Activated CD4-positive, alpha-beta memory T cell treated with anti-CD3 and anti-CD28 coated beads, Interleukin-2, amount 10 ng/mL, durations not matched to agents 7 days and 5 days (primary cell): ENCODE data around the gene RPL37. TPM values are rescaled to one million over a fixed set of nuclear protein-coding genes. Genes with fewer than 3 reads are reported as not detected.
"Not testable (repeated sequence)": the region's sequence is repeated elsewhere in the genome, so short reads cannot be mapped to it uniquely, and the experiment has no call there.

Experiments
- CTCF ChIA-PET: fragments of 350-600 bp; sonication (Branson Sonifier 250); formaldehyde crosslinking; loops from one replicate; lab custom pipeline; 2021; ENCODE audit warnings: antibody characterized with exemption, inconsistent platforms; lab: Charles Lee
- POLR2A ChIA-PET: fragments of 350-600 bp; sonication (Branson Sonifier 250); formaldehyde crosslinking; loops from one replicate; lab custom pipeline; 2021; ENCODE audit warnings: antibody characterized with exemption; lab: Charles Lee
- DNase-seq: peaks from one replicate; pipeline ENCODE4 v3.0.0-alpha.2; 2020
- H3K27ac Mint-ChIP-seq: one replicate; pipeline ENCODE4 v1.8.0; 2021; ENCODE audit warnings: mild to moderate bottlenecking, mixed read lengths
- H3K27me3 Mint-ChIP-seq: one replicate; pipeline ENCODE4 v1.8.0; 2021; ENCODE audit warnings: mixed read lengths
- H3K36me3 Mint-ChIP-seq: one replicate; pipeline ENCODE4 v1.8.0; 2021; ENCODE audit warnings: low read depth, mixed read lengths
- H3K4me1 Mint-ChIP-seq: one replicate; pipeline ENCODE4 v1.8.0; 2021; ENCODE audit warnings: mixed read lengths
- H3K4me3 Mint-ChIP-seq: one replicate; pipeline ENCODE4 v1.8.0; 2021; ENCODE audit warnings: mild to moderate bottlenecking, mixed read lengths
- H3K9me3 Mint-ChIP-seq: one replicate; pipeline ENCODE4 v1.8.0; 2021; ENCODE audit warnings: mixed read lengths
- total RNA-seq, 2 experiments: library from RNA; stranded (reverse); gene quantifications; one replicate each; pipeline ENCODE4 v1.2.3, GENCODE V29; 2021

RPL37 gene
- total RNA-seq, 2 experiments from 2014 or later = 1,494 to 1,565 TPM

DNA sequence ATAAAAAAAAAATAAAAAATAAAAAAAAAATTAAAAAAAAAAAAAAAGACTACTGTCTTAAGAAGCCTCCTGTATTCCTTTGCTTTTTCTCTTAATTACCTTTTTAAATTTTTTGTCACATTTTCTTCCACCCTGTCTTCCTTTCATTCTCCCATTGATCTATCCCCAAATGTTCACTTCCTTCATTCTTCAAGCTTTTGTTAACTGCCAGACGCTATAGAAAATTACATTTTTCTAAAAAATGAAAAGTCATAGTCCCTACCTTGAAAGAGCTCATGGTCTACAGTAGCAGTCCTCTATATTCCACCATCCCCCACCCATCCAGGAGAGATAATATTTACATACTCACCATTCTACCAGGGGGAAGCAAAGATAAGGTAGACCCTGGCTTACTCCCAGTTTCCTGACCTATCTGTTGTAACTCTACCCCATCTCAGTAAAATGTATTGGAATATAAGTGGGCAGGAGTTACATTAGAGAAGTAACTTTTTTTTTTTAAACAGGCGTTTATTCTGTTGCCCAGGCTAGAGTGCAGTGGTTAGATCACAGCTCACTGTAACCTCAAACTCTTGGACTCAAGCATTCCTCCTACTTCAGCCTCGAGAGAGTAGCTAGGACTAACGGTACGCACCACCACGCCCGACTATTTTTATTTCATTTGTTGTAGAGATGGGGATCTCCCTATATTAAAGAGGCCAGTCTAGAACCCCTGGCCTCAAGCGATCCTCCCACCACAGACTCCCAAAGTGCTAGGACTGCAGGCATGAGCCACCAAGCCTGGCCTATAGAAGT, 33.1 kb downstream of the RPL37 start:
- H3K27me3 Mint-ChIP-seq = peaks cover 9% of the 10 kb centered on the region
- H3K4me1 Mint-ChIP-seq = peaks cover 12% of the 10 kb centered on the region
- CTCF ChIA-PET = interaction anchor here (0.7 to 1.4 kb wide), 3 partner anchors 31 to 811 kb away, joined by 3 read pairs; no protein-coding TSS in a partner anchor
- no peak for DNase-seq
- POLR2A ChIA-PET = interaction anchor here (0.6 to 0.8 kb wide), 2 partner anchors 14 to 33 kb away, joined by 3 read pairs; partner anchors contain the start of gene RPL37
- H3K27ac Mint-ChIP-seq = no peak overlapping the region
- H3K36me3 Mint-ChIP-seq = no peaks in the 10 kb centered on the region
- no peaks in the 10 kb centered on the region for H3K9me3 Mint-ChIP-seq
- no peak overlapping the region for H3K4me3 Mint-ChIP-seq

- peaks cover 35% of the 10 kb centered on the region for H3K4me1 Mint-ChIP-seq
- POLR2A ChIA-PET = interaction anchor here (1.1 to 2.3 kb wide), 4 partner anchors 9 to 43 kb away, joined by 5 to 14 read pairs (median 10); partner anchors contain the start of genes RPL37 and TTC33
- no peaks in the 10 kb centered on the region for H3K9me3 Mint-ChIP-seq
- peaks cover 22% of the 10 kb centered on the region for H3K36me3 Mint-ChIP-seq
- H3K27me3 Mint-ChIP-seq = peaks cover 7% of the 10 kb centered on the region
- H3K27ac Mint-ChIP-seq = no peak overlapping the region
- CTCF ChIA-PET = interaction anchor here (0.9 to 1.5 kb wide), 2 partner anchors 38 to 47 kb away, joined by 4 to 5 read pairs; no protein-coding TSS in a partner anchor
- H3K4me3 Mint-ChIP-seq = peak overlapping the region; percentile 81
- DNase-seq = no peak
These were observed 35.8 kb downstream of the RPL37 start for GRCh38 chr5:40799258-40799657.

- ChIA-PET POLR2A (interaction anchor here (1.1 to 2.7 kb wide), 6 partner anchors 9 to 43 kb away, joined by 3 to 14 read pairs (median 8); partner anchors contain the start of genes RPL37 and TTC33), CTCF (interaction anchor here (0.9 to 1.5 kb wide), 2 partner anchors 37 to 47 kb away, joined by 4 to 5 read pairs; no protein-coding TSS in a partner anchor)
- Mint-ChIP-seq H3K9me3 (no peaks in the 10 kb centered on the region), H3K4me3 (peak overlapping the region; percentile 81), H3K36me3 (peaks cover 26% of the 10 kb centered on the region), H3K27me3 (peaks cover 7% of the 10 kb centered on the region), H3K4me1 (peaks cover 38% of the 10 kb centered on the region), H3K27ac (peak overlapping the region; percentile 70)
- no peak for DNase-seq
These were observed 36.2 kb downstream of the RPL37 start for GRCh38 chr5:40798801-40799210.

DNA sequence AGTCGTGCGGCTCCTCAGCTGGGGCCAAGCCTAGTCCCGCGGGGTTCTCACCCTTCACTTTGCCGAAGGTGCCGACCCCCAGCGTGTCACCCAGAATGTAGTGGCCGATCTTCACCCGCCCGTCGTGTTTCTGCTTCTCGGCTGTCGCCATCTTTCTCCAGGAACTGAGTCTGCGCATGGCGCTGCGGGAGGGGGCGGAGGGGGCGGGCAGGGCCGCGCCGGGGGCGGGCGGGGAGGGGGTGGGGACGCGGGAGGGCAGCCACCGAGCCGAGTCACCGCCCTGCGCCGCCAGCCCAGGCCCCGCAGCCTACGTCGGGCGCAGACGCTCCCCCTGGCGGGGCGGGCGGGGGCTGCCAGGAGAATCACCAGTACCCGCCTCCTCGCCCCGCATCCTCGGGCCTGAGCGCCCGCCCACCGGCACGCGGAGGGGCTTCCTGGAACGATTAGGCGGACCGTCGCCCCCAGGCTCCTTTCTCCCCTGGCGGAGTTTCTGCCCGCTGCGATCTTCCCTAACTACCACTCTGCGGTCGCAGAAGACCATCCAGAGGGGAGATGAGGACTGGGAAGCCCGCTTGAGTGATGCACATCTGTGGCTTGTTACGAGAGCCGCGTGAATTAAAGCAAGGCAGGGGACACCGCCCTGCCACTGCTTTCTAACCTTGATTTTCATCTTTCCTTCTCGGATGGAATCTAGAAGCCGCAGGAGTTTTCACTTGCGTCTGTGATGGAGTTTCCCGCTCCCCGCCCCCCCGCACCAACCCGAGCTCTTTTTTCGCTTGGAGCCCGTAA, 36.8 kb downstream of the RPL37 start, which contains the start of gene PRKAA1:
PRKAA1 (minus strand) TSS at position 363 of the 789 bp plus-strand sequence; CDS start at position 178, 185 bp downstream.
- CTCF ChIA-PET = interaction anchor here (0.9 to 1.5 kb wide), 3 partner anchors 37 to 46 kb away, joined by 3 to 5 read pairs (median 4); partner anchors contain the start of gene CARD6
- peaks cover 31% of the 10 kb centered on the region for H3K36me3 Mint-ChIP-seq

DNA sequence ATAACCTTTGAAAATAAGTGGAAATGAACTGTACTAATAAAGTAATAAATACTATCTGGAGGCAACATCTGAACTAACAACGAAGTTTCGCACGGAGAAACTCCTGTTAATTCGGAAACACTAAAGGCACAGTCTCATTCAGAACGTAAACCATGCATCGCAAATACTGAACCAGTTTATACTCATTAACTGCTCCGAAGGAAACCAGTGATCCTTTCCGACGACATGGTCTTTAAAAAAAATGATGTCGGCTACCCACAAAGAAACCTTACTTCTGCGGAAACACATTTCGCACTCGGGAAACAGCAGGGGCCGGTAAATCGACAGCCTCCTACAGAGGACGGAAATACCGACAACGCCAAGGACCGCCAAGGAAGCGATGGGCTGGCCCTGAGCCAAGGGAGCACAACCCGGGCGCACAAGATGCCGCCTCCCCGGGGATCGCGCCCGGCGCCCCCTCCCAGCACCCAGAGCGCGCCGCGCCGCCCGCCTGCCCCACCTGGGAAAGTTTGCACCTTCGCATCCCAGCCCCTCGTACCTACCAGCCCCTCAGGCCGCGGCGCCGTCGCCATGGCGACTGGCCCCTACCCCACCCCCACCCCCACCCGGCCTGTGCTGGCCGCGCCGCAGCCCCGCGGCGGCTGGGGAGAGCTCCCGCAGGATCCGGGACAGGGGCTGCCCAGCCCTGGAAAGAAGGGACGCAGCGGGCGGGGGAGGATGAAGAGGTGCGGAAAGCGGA, 37.6 kb downstream of the RPL37 start:
- ChIA-PET POLR2A (interaction anchor here (0.6 to 2.7 kb wide), 9 partner anchors 9 to 44 kb away, joined by 3 to 14 read pairs (median 5); partner anchors contain the start of genes CARD6, RPL37 and TTC33), CTCF (interaction anchor here (1.1 to 1.5 kb wide), 2 partner anchors 36 to 44 kb away, joined by 3 to 4 read pairs; partner anchors contain the start of gene CARD6)
- H3K27me3 Mint-ChIP-seq = peaks cover 7% of the 10 kb centered on the region

More for the DNA sequence above, 36.8 kb downstream of the RPL37 start, which contains the start of gene PRKAA1:
- peak; percentile 91 for DNase-seq
- Mint-ChIP-seq H3K9me3 (no peaks in the 10 kb centered on the region), H3K27me3 (peaks cover 7% of the 10 kb centered on the region), H3K4me1 (peaks cover 43% of the 10 kb centered on the region), H3K27ac (peak within 1 kb of the TSS; percentile 82), H3K4me3 (peak within 1 kb of the TSS; percentile 81)
- POLR2A ChIA-PET = interaction anchor here (0.6 to 2.7 kb wide), 9 partner anchors 10 to 43 kb away, joined by 3 to 14 read pairs (median 5); partner anchors contain the start of genes CARD6, RPL37 and TTC33

GRCh38 chr5:40796487-40796889, 38.5 kb downstream of the RPL37 start:
- Mint-ChIP-seq H3K27me3 (peaks cover 7% of the 10 kb centered on the region), H3K4me3 (peak overlapping the region; percentile 81), H3K27ac (no peak overlapping the region), H3K4me1 (peaks cover 43% of the 10 kb centered on the region), H3K36me3 (peaks cover 34% of the 10 kb centered on the region), H3K9me3 (no peaks in the 10 kb centered on the region)
- ChIA-PET CTCF (no interaction called here), POLR2A (interaction anchor here (1.3 to 2.7 kb wide), 4 partner anchors 8 to 45 kb away, joined by 4 to 7 read pairs (median 5); partner anchors contain the start of gene CARD6)
- DNase-seq = no peak

More for the DNA sequence above, 37.6 kb downstream of the RPL37 start:
- Mint-ChIP-seq H3K4me1 (peaks cover 43% of the 10 kb centered on the region), H3K27ac (peak overlapping the region; percentile 82), H3K9me3 (no peaks in the 10 kb centered on the region), H3K36me3 (peaks cover 34% of the 10 kb centered on the region), H3K4me3 (peak overlapping the region; percentile 81)
- DNase-seq = peak; percentile 77

- peaks cover 38% of the 10 kb centered on the region for H3K36me3 Mint-ChIP-seq
- CTCF ChIA-PET = not testable (repeated sequence)
These were observed 40.1 kb downstream of the RPL37 start for GRCh38 chr5:40794877-40795276.

DNA sequence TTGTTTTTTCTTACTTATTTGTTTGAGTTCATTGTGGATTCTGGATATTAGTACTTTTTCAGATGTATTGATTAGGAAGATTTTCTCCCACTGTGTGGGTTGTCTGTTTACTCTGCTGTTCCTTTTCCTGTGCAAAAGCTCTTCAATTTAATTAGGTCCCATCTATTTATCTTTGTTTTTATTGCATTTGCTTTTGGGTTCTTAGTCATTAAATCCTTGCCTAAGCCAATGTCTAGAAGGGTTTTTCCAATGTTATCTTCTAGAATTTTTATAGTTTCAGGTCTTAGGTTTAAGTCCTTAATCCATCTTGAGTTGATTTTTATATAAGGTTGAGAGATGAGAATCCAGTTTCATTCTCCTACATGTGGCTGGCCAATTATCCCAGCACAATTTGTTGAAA, 40.7 kb downstream of the RPL37 start:
- Mint-ChIP-seq H3K4me1 (peaks cover 47% of the 10 kb centered on the region), H3K36me3 (peaks cover 41% of the 10 kb centered on the region)
- H3K27ac Mint-ChIP-seq, DNase-seq, POLR2A ChIA-PET, H3K9me3 Mint-ChIP-seq, H3K4me3 Mint-ChIP-seq, CTCF ChIA-PET, H3K27me3 Mint-ChIP-seq: not testable (repeated sequence)

More at GRCh38 chr5:40794877-40795276, 40.1 kb downstream of the RPL37 start:
- POLR2A ChIA-PET, DNase-seq, H3K4me3 Mint-ChIP-seq, H3K27ac Mint-ChIP-seq, H3K27me3 Mint-ChIP-seq, H3K9me3 Mint-ChIP-seq: not testable (repeated sequence)
- peaks cover 48% of the 10 kb centered on the region for H3K4me1 Mint-ChIP-seq

- H3K27me3 Mint-ChIP-seq = not testable (repeated sequence)
These were observed 42.3 kb downstream of the RPL37 start for GRCh38 chr5:40792691-40793090.

GRCh38 chr5:40791715-40792139, 43.3 kb downstream of the RPL37 start:
- ChIA-PET CTCF (no interaction called here), POLR2A (no interaction called here)
- H3K4me3 Mint-ChIP-seq = no peak overlapping the region
- H3K9me3 Mint-ChIP-seq = peaks cover 5% of the 10 kb centered on the region
- no peaks in the 10 kb centered on the region for H3K27me3 Mint-ChIP-seq
- peaks cover 59% of the 10 kb centered on the region for H3K36me3 Mint-ChIP-seq
- H3K27ac Mint-ChIP-seq = no peak overlapping the region
- DNase-seq = no peak
- H3K4me1 Mint-ChIP-seq = peaks cover 36% of the 10 kb centered on the region

More at GRCh38 chr5:40792691-40793090, 42.3 kb downstream of the RPL37 start:
- Mint-ChIP-seq H3K36me3 (peaks cover 56% of the 10 kb centered on the region), H3K4me1 (peaks cover 40% of the 10 kb centered on the region)
- DNase-seq, CTCF ChIA-PET, H3K4me3 Mint-ChIP-seq, POLR2A ChIA-PET, H3K9me3 Mint-ChIP-seq, H3K27ac Mint-ChIP-seq: not testable (repeated sequence)

DNA sequence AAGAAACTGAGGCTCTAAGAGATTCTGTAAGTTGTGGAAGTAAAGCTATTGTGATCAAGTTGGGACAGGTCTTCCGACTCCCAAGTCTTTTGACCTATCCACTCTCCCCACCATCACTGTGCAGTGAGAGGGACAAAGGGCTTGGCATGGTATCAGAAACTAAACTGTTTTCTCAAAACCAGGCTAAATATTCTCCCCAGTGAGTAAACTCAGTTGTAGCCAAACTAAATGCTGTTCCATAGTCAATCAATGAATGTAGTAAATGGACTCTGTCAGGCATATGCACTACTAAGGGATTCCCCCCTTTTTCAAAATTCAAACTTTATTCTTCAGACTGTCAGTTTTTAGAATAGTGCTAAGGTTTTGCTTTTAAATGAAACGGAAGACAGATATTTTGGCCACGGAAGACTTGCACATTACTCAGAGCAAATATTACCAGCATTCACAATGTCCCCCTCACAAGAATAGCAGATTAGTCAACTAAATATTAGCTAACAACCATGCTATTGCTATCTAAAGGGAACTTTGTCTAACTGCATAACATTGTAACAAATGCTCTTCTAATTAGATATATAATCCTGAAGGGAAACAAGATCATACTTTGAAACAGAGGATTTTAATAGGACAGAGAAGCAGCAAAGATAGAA, 44.0 kb downstream of the RPL37 start:
- Mint-ChIP-seq H3K27ac (no peak overlapping the region), H3K4me1 (peaks cover 32% of the 10 kb centered on the region), H3K4me3 (no peak overlapping the region)

More for the DNA sequence above, 44.0 kb downstream of the RPL37 start:
- Mint-ChIP-seq H3K9me3 (peaks cover 5% of the 10 kb centered on the region), H3K27me3 (no peaks in the 10 kb centered on the region), H3K36me3 (peaks cover 61% of the 10 kb centered on the region)
- DNase-seq = no peak
- POLR2A ChIA-PET = no interaction called here
- CTCF ChIA-PET = no interaction called here
